GM12878 (cell line): Measurements from ENCODE around the gene ROBO4.

Experiments used
- BCL3 ChIP-seq: IDR thresholded peaks from 2 replicates; pipeline ENCODE4 v1.6.1; 2011; ENCODE audit warnings: borderline replicate concordance, low read depth, mild to moderate bottlenecking, moderate library complexity, low read length; ENCODE audit not compliant: insufficient read depth, poor library complexity, severe bottlenecking
- CEBPB ChIP-seq, 2 experiments: fragments of 150-350 bp in 1 of 2; IDR thresholded peaks; 2 replicates each; pipeline ENCODE4 v1.6.1; 2012 to 2014; ENCODE audit warnings: low read depth in 2 of 2, low read length in 2 of 2, borderline replicate concordance in 1 of 2, inconsistent platforms in 1 of 2
- CTCF ChIP-seq, 3 experiments: IDR thresholded peaks in 2 of 3; conservative IDR thresholded peaks in 1 of 3; 2 replicates each; pipeline ENCODE4 v1.5.1; 2011; ENCODE audit warnings: low read depth in 3 of 3, low read length in 3 of 3, mild to moderate bottlenecking in 3 of 3, control low read depth in 2 of 3, moderate library complexity in 2 of 3, inconsistent platforms in 1 of 3, mixed read lengths in 1 of 3; ENCODE audit not compliant: control insufficient read depth in 2 of 3, insufficient read depth in 1 of 3; ENCODE audit errors: extremely low read depth in 1 of 3
- E2F4 ChIP-seq: IDR thresholded peaks from 2 replicates; pipeline ENCODE4 v1.6.1; 2012; ENCODE audit warnings: low read depth, low read length, improper control_type of control experiment
- EP300 ChIP-seq, 2 experiments: fragments of 150-350 bp in 1 of 2; IDR thresholded peaks; 2 replicates each; pipeline ENCODE4 v1.6.1; 2011 to 2012; ENCODE audit warnings: low read depth in 2 of 2, low read length in 2 of 2, borderline replicate concordance in 1 of 2, improper control_type of control experiment in 1 of 2, inconsistent platforms in 1 of 2; ENCODE audit not compliant: control insufficient read depth in 1 of 2
- EZH2 ChIP-seq: IDR thresholded peaks from 2 replicates; pipeline ENCODE4 v1.6.1; 2012; ENCODE audit warnings: low read depth, mild to moderate bottlenecking, control low read depth, inconsistent platforms, low read length, borderline replicate concordance; ENCODE audit not compliant: control insufficient read depth
- HDGF ChIP-seq: fragments of 450-650 bp; IDR thresholded peaks from 2 replicates; pipeline ENCODE4 v1.6.1; 2016; ENCODE audit warnings: antibody characterized with exemption
- MEF2A ChIP-seq: IDR thresholded peaks from 2 replicates; pipeline ENCODE4 v1.6.1; 2011; ENCODE audit warnings: low read depth, mild to moderate bottlenecking, low read length, moderate library complexity; ENCODE audit not compliant: insufficient read depth
- MXI1 ChIP-seq: fragments of 150-350 bp; IDR thresholded peaks from 2 replicates; pipeline ENCODE4 v1.6.1; 2011; ENCODE audit warnings: low read depth, mild to moderate bottlenecking, inconsistent platforms, low read length, improper control_type of control experiment
- PML ChIP-seq: IDR thresholded peaks from 2 replicates; pipeline ENCODE4 v1.6.1; 2012; ENCODE audit warnings: low read length, inconsistent platforms
- POLR2A ChIP-seq: IDR thresholded peaks from 2 replicates; pipeline ENCODE4 v1.6.1; 2011; ENCODE audit warnings: low read depth, mild to moderate bottlenecking, low read length
- SMAD1 ChIP-seq: fragments of 450-650 bp; IDR thresholded peaks from 2 replicates; pipeline ENCODE4 v1.6.1; 2018; ENCODE audit warnings: mild to moderate bottlenecking, low read depth; ENCODE audit not compliant: partially characterized antibody
- SMC3 ChIP-seq: IDR thresholded peaks from 2 replicates; pipeline ENCODE4 v1.6.1; 2011; ENCODE audit warnings: low read length, improper control_type of control experiment, borderline replicate concordance
- SP1 ChIP-seq: IDR thresholded peaks from one replicate; pipeline ENCODE4 v1.6.1; 2011; ENCODE audit warnings: low read depth, low read length

- no peak for TF ChIP-seq EZH2
- TF ChIP-seq EP300 (IDR thresholded peaks at IDR 0.05; ENCODE audit: borderline replicate concordance in 1 of 2, control insufficient read depth in 1 of 2, low read depth in 2 of 2, low read length in 2 of 2), result no peak
- TF ChIP-seq CTCF (IDR thresholded peaks at IDR 0.05 in 2 of 3, conservative IDR thresholded peaks at IDR 0.05 in 1 of 3; ENCODE audit: control insufficient read depth in 2 of 3, extremely low read depth in 1 of 3, insufficient read depth in 1 of 3, low read depth in 3 of 3, low read length in 3 of 3), result no peak
- TF ChIP-seq SMAD1, result no peak
- no peak for TF ChIP-seq SP1
- TF ChIP-seq PML, result no peak
- no peak for TF ChIP-seq CEBPB (IDR thresholded peaks at IDR 0.05; ENCODE audit: borderline replicate concordance in 1 of 2, low read depth in 2 of 2, low read length in 2 of 2)
- TF ChIP-seq BCL3, result no peak
- TF ChIP-seq SMC3, result no peak
- no peak for TF ChIP-seq MXI1
- no peak for TF ChIP-seq MEF2A
- no peak for TF ChIP-seq HDGF
- TF ChIP-seq E2F4, result no peak
- no peak for TF ChIP-seq POLR2A
Measured at GRCh38 chr11:124843616-124843910, 54.1 kb downstream of the ROBO4 start.
